EH (cell line): ENCODE results near the gene PDZK1IP1.
A peak's percentile ranks its signal among the peaks of the same experiment; 100 is the strongest.
"Not testable (repeated sequence)": the region's sequence is repeated elsewhere in the genome, so short reads cannot be mapped to it uniquely, and the experiment has no call there.

Experiments used
- DNase-seq: peaks from one replicate; pipeline ENCODE4 v3.0.0-alpha.2; 2015; ENCODE audit warnings: low read depth

PDZK1IP1 gene

GRCh38 chr1:47223921-47224675, 34.3 kb upstream of the PDZK1IP1 start:
- no peak for DNase-seq

DNA sequence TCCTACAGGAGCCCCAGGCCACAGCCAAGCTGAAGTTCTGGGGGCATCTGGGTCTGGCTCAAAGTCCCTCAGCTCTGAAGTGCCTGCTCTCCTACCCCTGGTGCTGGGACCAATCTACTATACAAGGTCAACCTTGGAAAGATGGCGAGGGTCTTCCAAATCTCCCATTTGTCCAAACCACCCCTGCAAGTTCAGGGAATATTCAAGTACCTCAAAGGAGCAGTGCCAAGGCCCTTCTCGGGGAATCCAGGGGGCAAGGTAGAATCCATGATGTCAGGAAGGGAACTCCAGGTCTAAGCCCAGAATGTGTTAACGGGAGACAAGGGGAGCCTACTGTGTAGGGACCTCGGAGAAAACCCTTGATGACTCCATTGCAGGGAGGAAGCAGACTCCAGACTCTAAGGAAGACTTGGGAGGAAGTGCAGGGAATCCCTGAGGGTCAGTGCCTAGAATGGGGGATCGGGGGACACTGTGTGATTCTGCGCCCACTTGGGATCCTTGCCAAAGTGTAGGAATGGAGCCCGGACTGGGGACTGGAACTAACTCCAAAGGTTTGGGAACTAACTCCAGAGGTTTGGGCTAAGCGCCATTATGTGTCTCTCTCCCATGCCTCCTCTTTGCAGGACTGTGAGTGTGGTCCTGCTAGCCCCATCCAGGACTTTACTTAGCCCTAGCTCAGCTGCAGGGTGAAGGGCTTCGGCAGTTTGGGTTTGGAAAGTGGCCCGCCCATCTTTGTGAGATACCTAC, 33.5 kb upstream of the PDZK1IP1 start:
- DNase-seq = no peak

DNA sequence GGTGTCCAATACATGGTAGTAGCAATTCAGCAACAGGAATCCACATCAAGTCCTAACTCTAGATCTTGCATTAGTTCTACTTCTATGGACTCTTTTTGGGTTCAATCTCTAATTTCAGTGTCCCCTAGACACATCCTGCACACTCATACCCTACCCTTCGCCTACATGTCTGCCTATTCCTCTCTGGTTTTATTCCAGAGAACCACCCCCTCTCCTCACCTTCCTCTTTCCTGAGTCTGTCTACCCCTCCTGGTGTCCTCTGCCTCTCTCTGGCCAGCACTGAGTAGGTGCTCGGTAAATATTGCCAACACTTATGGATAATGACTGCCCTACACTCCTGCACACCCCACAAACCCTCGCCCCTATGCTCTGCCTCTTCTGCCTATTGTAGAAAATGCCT, 32.6 kb upstream of the PDZK1IP1 start:
- DNase-seq = no peak

DNA sequence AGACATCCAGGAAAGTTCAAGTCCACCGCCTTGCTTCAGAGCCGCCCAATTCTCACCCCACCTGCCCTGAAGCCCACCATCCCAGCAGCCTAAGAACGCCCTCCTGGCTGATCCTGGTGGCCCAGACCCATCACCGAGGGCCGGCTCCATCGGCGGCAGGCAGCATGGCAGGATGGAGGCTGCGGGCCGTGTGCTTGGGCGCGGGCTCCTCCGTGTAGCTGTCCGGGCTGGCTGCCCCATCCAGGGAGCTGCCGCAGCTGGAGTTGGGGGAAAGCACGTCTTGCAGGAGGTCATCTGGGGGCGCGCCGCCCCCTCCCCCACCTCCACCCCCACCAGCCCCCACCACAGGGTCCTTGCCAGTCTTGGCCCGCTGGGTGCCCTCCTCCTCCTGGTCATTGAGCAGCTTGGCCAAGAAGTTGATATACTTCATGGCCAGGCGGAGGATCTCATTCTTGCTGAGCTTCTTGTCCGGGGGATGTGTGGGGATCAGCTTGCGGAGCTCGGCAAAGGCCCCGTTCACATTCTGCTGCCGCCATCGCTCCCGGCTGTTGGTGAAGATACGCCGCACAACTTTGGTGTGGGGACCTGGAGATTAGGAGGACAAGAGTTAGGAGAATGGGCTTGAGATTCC, 29.9 kb upstream of the PDZK1IP1 start:
- no peak for DNase-seq

- no peak for DNase-seq
Observed at GRCh38 chr1:47219001-47219400, 29.2 kb upstream of the PDZK1IP1 start.

- DNase-seq = no peak
Observed at GRCh38 chr1:47216278-47217059, 26.6 kb upstream of the PDZK1IP1 start.

- no peak for DNase-seq
Observed at GRCh38 chr1:47215713-47216112, 25.9 kb upstream of the PDZK1IP1 start.

- DNase-seq = no peak
Observed at GRCh38 chr1:47214549-47214948, 24.7 kb upstream of the PDZK1IP1 start.

DNA sequence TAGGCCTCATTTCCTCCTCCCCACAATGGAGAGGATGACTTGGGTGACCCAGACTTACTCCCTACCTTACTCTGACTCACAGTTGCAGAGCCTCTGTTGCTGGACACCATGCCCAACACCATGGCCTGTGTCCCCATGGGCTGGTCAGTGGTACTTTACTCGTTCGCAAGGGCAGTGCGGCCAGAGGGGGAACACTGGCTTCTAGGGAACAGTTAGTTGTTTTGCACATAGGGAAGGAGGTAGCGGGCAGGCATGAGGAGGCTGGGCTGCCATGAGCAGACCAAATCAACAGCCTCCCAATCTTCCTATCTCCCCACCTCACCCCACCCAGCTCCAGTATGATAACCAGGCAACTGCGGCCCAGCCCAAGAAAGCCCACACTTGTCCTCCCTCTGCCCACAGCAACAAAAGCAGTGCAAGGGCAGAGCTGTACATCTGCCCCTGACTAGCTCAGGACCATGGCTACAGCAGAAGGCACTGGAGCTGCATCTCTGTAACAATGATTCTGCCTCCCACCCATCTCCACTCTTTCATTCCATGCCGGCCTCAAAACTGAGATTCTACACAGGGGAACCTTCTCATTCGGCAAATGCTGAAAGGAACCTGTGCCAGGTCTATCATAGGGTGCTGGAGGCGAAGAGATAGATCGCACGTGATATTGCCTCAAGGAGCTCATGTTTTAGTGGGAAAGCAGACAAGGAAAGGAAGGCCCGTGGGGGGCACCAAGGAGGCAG, 23.6 kb upstream of the PDZK1IP1 start:
- DNase-seq = no peak

DNA sequence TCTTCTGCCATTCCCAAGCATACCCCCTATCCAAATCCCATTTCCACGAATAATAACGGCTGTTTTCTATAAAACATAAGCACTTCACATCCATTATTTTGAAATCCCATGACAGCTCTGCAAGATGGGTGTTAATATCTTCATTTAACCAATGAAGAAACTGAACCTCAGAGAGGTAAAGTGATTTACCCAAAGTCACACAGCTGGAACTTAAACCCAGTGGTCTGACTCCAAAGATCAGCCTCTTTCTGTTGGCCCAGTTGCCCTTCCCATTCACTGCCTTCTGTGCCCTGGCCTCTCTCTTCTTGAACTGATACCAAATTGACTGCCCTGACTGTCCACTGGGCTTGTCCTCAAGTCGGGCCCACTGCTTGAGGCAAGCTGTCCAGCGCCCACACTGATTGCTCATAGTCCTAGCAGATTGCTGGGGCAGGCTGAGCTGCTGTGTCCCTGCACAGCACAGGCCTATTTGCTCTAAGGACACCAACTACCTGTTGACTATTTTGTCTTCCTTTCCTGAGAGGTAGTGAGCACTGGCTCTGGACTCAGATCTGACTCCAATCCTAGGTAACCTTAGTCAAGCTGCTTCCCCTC, 22.9 kb upstream of the PDZK1IP1 start:
- DNase-seq = no peak

- no peak for DNase-seq
Observed at GRCh38 chr1:47211796-47212269, 22.0 kb upstream of the PDZK1IP1 start.

DNA sequence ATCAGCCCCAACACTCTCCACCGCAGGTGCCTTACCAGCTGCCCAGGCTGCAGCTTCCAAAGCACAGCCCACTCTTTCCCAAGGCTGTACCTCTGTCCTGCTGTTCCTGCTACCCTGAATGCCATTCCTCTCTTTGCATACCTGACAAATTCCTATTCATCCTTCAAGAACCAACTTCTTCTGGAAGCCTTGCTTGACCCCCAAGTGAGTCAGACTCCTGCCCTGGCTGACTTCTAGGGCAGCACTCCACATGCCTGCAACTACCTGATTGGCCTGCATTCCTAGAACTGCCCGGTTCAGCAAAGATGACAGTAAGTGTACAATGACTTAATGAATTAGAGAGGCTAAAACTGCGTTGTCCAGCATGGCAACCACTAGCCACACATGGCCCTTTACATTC, 20.8 kb upstream of the PDZK1IP1 start:
- DNase-seq = no peak

DNA sequence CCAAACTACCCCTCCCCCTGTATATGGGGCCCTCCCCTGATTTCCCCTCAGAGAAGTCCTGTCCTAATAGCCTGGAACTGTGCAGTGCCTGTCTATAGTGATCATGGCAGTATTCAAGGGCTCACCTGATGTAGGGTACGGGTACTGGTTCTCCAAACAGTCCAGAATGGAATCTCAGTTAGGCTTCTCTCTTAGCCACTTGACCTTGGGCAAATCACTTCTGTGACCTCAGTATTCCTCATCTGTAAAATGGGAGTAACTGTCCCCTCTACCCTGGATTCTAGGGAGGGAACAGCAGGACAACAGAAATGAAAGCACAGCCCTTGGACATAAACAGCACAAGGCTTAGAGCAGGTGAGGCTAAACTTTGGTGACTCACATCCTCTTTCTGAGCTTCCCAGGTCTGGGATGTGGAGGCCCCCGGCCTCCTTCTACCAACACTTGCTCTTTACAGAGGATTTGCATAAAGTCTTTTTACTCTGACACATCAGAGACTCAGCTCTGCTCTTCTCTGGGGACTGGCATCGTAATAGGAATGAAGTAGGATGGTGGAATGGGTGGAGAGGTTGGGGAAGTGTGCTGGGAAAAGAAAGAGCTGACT, 20.0 kb upstream of the PDZK1IP1 start:
- DNase-seq = no peak

DNA sequence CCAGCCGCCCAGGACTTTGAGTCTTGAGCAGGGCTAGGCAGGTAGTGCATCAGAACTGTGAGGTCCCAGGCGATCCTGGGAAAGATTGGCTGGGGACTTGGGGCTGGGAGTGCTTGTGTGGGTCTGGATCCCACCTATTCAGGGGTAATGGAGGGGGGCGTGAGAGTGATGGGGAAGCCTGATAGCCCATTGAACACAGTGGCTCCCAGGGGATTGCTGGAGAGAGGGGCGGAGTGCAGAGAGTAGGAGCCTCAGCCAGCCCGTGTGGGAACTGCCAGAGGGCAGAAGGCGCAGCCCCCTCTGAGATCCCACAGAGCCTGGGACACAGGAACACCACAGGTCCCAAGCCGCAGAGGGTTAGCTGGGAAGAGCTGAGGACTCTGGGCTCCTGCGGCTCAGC, 19.3 kb upstream of the PDZK1IP1 start:
- DNase-seq = no peak

GRCh38 chr1:47208374-47208850, 18.6 kb upstream of the PDZK1IP1 start:
- no peak for DNase-seq

- DNase-seq = no peak
Observed at GRCh38 chr1:47207803-47208373, 18.1 kb upstream of the PDZK1IP1 start.

DNA sequence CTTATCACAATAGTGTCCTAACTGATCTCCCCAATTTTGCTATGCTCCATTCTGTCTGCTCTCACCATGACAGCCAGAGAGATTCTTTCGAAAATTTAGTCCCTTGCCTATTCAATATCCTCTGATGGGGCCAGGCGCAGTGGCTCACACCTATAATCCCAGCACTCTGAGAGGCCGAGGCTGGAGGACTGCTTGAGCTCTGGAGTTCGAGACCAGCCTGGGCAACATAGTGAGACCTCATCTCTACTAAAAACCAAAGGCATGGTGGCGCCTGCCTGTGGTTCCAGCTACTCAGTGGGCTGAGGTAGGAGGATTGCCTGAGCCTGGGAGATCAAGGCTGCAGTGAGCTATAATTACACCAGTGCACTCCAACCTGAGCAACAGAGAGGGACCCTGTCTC, 16.1 kb upstream of the PDZK1IP1 start:
- DNase-seq = no peak

- not testable (repeated sequence) for DNase-seq
Observed at GRCh38 chr1:47203504-47203903, 13.7 kb upstream of the PDZK1IP1 start.

DNA sequence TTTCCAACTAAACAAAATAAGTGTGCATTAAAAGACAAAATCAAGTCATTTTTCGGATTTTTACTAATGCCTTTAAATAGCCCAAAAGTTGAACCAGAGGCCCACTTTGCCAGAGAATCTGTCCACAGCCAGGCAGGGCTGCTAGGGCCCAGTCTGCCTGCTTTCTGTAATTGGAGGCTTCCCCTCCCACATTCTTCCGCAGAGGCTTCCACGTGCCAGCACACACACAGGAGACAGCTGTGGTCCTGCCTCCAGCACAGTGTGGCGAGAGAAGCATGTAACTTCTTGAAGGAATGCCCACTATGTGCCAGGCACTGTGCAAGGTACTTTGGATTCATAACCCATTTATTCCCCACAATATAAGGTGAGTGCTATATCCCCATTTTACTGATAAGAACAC, 11.3 kb upstream of the PDZK1IP1 start:
- DNase-seq = peak; percentile 45

DNA sequence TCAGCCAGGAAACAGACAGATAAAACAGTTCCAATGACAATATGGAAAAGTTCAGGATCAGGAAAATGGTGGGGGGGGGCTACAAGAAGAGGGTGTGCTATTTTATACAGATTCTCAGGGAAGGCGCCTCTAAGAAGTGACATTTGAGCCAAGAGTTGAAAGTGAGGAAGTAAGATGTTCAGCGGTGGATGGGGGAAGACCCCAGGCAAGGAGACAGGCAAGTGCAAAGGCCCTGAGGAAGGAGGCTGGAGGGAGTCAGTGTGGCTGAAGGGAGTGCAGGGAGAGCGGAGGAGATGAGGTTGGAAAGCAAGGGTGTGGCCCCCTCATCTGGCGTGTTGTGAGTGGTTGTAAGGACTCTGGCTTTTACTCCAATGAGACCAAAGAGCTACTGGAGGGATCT, 8.4 kb upstream of the PDZK1IP1 start:
- DNase-seq = no peak
